ENCODE measurements around the gene MRPS34.
A peak's percentile ranks its signal among the peaks of the same experiment; 100 is the strongest.

Gene MRPS34

GRCh38 chr16:1782408-1783264, 9.7 kb upstream of the MRPS34 start, which contains the start of the genes NUBP2 and SPSB3:
TSS of gene NUBP2 (plus strand) at chr16:1782960. CDS start at chr16:1783021, 61 bp downstream.
TSS of gene SPSB3 (minus strand) at chr16:1782571. CDS start at chr16:1781483, 1,088 bp downstream.
- peaks cover 43% of the 10 kb centered on the region for H3K79me2 ChIP-seq (ENCODE audit: insufficient read depth, low read depth)
- peak within 1 kb of the TSS; percentile 84 for H3K4me2 ChIP-seq
- no peaks in the 10 kb centered on the region for H4K20me1 ChIP-seq (ENCODE audit: insufficient read depth)
- peaks cover 14% of the 10 kb centered on the region for H3K4me1 ChIP-seq (ENCODE audit: low read depth, poor library complexity, severe bottlenecking)
- no peaks in the 10 kb centered on the region for H3K36me3 ChIP-seq (ENCODE audit: insufficient read depth)
- H3K9ac ChIP-seq, result peak within 1 kb of the TSS; percentile 69
- TF ChIP-seq CTCF (conservative IDR thresholded peaks at IDR 0.05; ENCODE audit: low read depth, low read length), result no peak
- peak within 1 kb of the TSS; percentile 78 for H2AFZ ChIP-seq (ENCODE audit: low read depth)
- no peak within 1 kb of the TSS for H3K4me3 ChIP-seq (IDR thresholded peaks at IDR 0.05; ENCODE audit: insufficient read depth, low read depth, low read length)
- H3K27ac ChIP-seq, result peak within 1 kb of the TSS; percentile 62
- no peaks in the 10 kb centered on the region for H3K27me3 ChIP-seq (ENCODE audit: insufficient read depth, low read depth)

GRCh38 chr16:1781758-1782407, 8.9 kb upstream of the MRPS34 start:
- Histone ChIP-seq H3K36me3 (ENCODE audit: insufficient read depth) (no peaks in the 10 kb centered on the region), H2AFZ (ENCODE audit: low read depth) (peak overlapping the region; percentile 39; the same call in 1 of the 2 replicates), H3K79me2 (ENCODE audit: insufficient read depth, low read depth) (peaks cover 43% of the 10 kb centered on the region), H4K20me1 (ENCODE audit: insufficient read depth) (no peaks in the 10 kb centered on the region), H3K4me1 (ENCODE audit: low read depth, poor library complexity, severe bottlenecking) (peaks cover 14% of the 10 kb centered on the region), H3K4me2 (peak overlapping the region; percentile 66), H3K27ac (peak overlapping the region; percentile 37; the same call in 1 of the 2 replicates), H3K9ac (peak overlapping the region; percentile 27; the same call in 1 of the 2 replicates), H3K27me3 (ENCODE audit: insufficient read depth, low read depth) (no peaks in the 10 kb centered on the region), H3K4me3 (IDR thresholded peaks at IDR 0.05; ENCODE audit: insufficient read depth, low read depth, low read length) (no peak overlapping the region)
- no peak for TF ChIP-seq CTCF (conservative IDR thresholded peaks at IDR 0.05; ENCODE audit: low read depth, low read length)

- H3K27ac ChIP-seq, result no peak overlapping the region
- no peak overlapping the region for H3K4me3 ChIP-seq (IDR thresholded peaks at IDR 0.05; ENCODE audit: insufficient read depth, low read depth, low read length)
- TF ChIP-seq CTCF (conservative IDR thresholded peaks at IDR 0.05; ENCODE audit: low read depth, low read length), result no peak
These were observed 8.3 kb upstream of the MRPS34 start for GRCh38 chr16:1781254-1781653.

GRCh38 chr16:1780677-1781072, 7.7 kb upstream of the MRPS34 start:
- Histone ChIP-seq H3K9ac (no peak overlapping the region), H2AFZ (ENCODE audit: low read depth) (no peak overlapping the region), H3K27me3 (ENCODE audit: insufficient read depth, low read depth) (no peaks in the 10 kb centered on the region), H3K4me3 (IDR thresholded peaks at IDR 0.05; ENCODE audit: insufficient read depth, low read depth, low read length) (no peak overlapping the region), H3K27ac (no peak overlapping the region), H3K36me3 (ENCODE audit: insufficient read depth) (no peaks in the 10 kb centered on the region), H3K4me1 (ENCODE audit: low read depth, poor library complexity, severe bottlenecking) (peaks cover 14% of the 10 kb centered on the region), H3K79me2 (ENCODE audit: insufficient read depth, low read depth) (peaks cover 36% of the 10 kb centered on the region), H3K4me2 (peak overlapping the region; percentile 66; the same call in 1 of the 2 replicates), H4K20me1 (ENCODE audit: insufficient read depth) (no peaks in the 10 kb centered on the region)
- TF ChIP-seq CTCF (conservative IDR thresholded peaks at IDR 0.05; ENCODE audit: low read depth, low read length), result no peak

More at GRCh38 chr16:1781254-1781653, 8.3 kb upstream of the MRPS34 start:
- Histone ChIP-seq H4K20me1 (ENCODE audit: insufficient read depth) (no peaks in the 10 kb centered on the region), H3K27me3 (ENCODE audit: insufficient read depth, low read depth) (no peaks in the 10 kb centered on the region), H3K4me1 (ENCODE audit: low read depth, poor library complexity, severe bottlenecking) (peaks cover 14% of the 10 kb centered on the region), H3K9ac (no peak overlapping the region; the same call in 1 of the 2 replicates), H2AFZ (ENCODE audit: low read depth) (no peak overlapping the region), H3K36me3 (ENCODE audit: insufficient read depth) (no peaks in the 10 kb centered on the region), H3K79me2 (ENCODE audit: insufficient read depth, low read depth) (peaks cover 42% of the 10 kb centered on the region), H3K4me2 (peak overlapping the region; percentile 66)
